Measurements from ENCODE around the gene CTCFL. TPM values are rescaled to one million over a fixed set of nuclear protein-coding genes. Genes with fewer than 3 reads are reported as not detected.
A peak's percentile ranks its signal among the peaks of the same experiment; 100 is the strongest.

The CTCFL gene
- total RNA-seq, 1 donor from 2014 or later: not detected

DNA sequence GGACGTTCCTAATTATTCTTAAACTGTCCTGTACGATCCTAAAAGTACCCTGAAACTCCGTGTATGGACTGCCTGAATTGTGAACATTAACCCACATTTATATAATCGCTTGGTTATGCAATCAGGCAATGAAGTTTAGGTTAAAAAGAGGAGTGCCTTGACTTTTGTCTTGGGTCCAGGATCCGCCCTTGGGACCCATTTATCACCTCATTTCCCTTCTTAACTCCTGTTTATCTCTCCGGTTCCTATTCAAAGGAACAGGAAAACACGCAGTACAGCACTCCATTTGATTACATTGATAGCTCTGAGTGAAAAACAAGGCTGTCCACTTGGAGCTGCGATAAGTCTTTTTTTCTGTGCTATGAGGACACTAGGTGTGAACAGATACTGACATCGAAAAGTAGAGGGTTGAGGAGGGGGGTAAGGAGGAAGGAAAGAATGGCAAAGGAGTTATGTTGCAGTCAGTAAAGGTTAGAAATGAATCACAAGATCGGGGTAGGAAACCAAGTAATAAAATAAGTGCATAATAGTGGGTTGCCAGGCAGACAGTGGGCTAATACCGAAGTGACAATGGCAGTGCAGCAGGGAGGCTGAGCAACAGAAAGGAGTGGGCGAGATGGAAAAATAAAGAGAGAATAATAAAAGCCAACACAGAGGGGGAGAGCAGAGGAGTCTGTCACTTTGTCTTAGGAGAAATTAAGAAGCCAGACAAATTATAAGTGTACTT lies 20.1 kb upstream of the CTCFL start:
- DNase-seq (ENCODE audit: low spot score): no peak
- no peaks in the 10 kb centered on the region for H3K9me3 ChIP-seq (ENCODE audit: low read depth)
- peaks cover 9% of the 10 kb centered on the region for H3K27me3 Mint-ChIP-seq (ENCODE audit: insufficient read depth, low read depth)
- H4K20me1 ChIP-seq (ENCODE audit: low read depth): no peaks in the 10 kb centered on the region
- no peaks in the 10 kb centered on the region for H3K27me3 ChIP-seq
- no peaks in the 10 kb centered on the region for H3K36me3 ChIP-seq
- H3K4me2 ChIP-seq: no peak overlapping the region
- H3K9me3 Mint-ChIP-seq: no peaks in the 10 kb centered on the region
- H3K4me1 Mint-ChIP-seq: peaks cover 41% of the 10 kb centered on the region
- no peak overlapping the region for H3K4me3 ChIP-seq
- no peak overlapping the region for H3K4me3 Mint-ChIP-seq
- H2AFZ ChIP-seq (replicated peaks): no peak overlapping the region
- peak overlapping the region; percentile 15 for H3K27ac Mint-ChIP-seq
- no peak overlapping the region for H3K9ac ChIP-seq
- H3K4me1 ChIP-seq: peaks cover 36% of the 10 kb centered on the region
- TF ChIP-seq, protein P1, sequence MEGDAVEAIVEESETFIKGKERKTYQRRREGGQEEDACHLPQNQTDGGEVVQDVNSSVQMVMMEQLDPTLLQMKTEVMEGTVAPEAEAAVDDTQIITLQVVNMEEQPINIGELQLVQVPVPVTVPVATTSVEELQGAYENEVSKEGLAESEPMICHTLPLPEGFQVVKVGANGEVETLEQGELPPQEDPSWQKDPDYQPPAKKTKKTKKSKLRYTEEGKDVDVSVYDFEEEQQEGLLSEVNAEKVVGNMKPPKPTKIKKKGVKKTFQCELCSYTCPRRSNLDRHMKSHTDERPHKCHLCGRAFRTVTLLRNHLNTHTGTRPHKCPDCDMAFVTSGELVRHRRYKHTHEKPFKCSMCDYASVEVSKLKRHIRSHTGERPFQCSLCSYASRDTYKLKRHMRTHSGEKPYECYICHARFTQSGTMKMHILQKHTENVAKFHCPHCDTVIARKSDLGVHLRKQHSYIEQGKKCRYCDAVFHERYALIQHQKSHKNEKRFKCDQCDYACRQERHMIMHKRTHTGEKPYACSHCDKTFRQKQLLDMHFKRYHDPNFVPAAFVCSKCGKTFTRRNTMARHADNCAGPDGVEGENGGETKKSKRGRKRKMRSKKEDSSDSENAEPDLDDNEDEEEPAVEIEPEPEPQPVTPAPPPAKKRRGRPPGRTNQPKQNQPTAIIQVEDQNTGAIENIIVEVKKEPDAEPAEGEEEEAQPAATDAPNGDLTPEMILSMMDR (IDR thresholded peaks at IDR 0.05): no peak
- TF ChIP-seq EZH2 (IDR thresholded peaks at IDR 0.05) (no peak), EZH2phosphoT487 (IDR thresholded peaks at IDR 0.05) (no peak)
- peaks cover 17% of the 10 kb centered on the region for H3F3A ChIP-seq (ENCODE audit: low read depth)
- H3K79me2 ChIP-seq (ENCODE audit: low read depth): no peaks in the 10 kb centered on the region
- no peaks in the 10 kb centered on the region for H3K36me3 Mint-ChIP-seq
- H3K27ac ChIP-seq: no peak overlapping the region

DNA sequence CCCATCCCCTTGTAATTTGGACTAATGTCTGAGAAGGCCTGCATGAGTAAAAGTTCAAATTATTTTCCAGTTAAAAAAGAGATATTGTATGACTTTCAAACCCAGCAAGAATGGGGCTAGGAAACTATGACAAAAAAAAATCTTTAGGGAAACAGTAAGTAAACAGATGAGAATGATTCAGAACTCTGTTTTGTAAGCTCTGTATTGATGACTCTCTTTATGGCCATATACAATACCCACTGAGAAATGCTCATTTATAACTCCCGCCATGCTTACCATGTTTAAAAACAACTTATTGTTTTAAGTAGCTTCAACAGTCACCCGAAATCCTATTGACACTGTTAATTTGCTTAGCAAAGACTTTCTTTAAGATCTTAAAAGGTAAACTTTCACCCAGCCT lies 18.8 kb upstream of the CTCFL start:
- peaks cover 17% of the 10 kb centered on the region for H3F3A ChIP-seq (ENCODE audit: low read depth)
- H3K79me2 ChIP-seq (ENCODE audit: low read depth): no peaks in the 10 kb centered on the region
- peaks cover 41% of the 10 kb centered on the region for H3K4me1 Mint-ChIP-seq
- TF ChIP-seq EZH2phosphoT487 (IDR thresholded peaks at IDR 0.05) (no peak), EZH2 (IDR thresholded peaks at IDR 0.05) (no peak)
- TF ChIP-seq, protein P1 (IDR thresholded peaks at IDR 0.05): no peak
- H3K27ac Mint-ChIP-seq: no peak overlapping the region
- no peak overlapping the region for H3K27ac ChIP-seq
- no peaks in the 10 kb centered on the region for H3K36me3 ChIP-seq
- DNase-seq (ENCODE audit: low spot score): no peak
- peaks cover 11% of the 10 kb centered on the region for H3K27me3 Mint-ChIP-seq (ENCODE audit: insufficient read depth, low read depth)
- no peak overlapping the region for H3K4me3 Mint-ChIP-seq
- H3K4me3 ChIP-seq: no peak overlapping the region
- no peaks in the 10 kb centered on the region for H4K20me1 ChIP-seq (ENCODE audit: low read depth)
- H3K9ac ChIP-seq: no peak overlapping the region
- no peak overlapping the region for H2AFZ ChIP-seq (replicated peaks)
- H3K4me2 ChIP-seq: no peak overlapping the region
- H3K9me3 ChIP-seq (ENCODE audit: low read depth): no peaks in the 10 kb centered on the region
- H3K36me3 Mint-ChIP-seq: no peaks in the 10 kb centered on the region
- H3K4me1 ChIP-seq: peaks cover 36% of the 10 kb centered on the region
- peaks cover 6% of the 10 kb centered on the region for H3K9me3 Mint-ChIP-seq
- no peaks in the 10 kb centered on the region for H3K27me3 ChIP-seq

DNA sequence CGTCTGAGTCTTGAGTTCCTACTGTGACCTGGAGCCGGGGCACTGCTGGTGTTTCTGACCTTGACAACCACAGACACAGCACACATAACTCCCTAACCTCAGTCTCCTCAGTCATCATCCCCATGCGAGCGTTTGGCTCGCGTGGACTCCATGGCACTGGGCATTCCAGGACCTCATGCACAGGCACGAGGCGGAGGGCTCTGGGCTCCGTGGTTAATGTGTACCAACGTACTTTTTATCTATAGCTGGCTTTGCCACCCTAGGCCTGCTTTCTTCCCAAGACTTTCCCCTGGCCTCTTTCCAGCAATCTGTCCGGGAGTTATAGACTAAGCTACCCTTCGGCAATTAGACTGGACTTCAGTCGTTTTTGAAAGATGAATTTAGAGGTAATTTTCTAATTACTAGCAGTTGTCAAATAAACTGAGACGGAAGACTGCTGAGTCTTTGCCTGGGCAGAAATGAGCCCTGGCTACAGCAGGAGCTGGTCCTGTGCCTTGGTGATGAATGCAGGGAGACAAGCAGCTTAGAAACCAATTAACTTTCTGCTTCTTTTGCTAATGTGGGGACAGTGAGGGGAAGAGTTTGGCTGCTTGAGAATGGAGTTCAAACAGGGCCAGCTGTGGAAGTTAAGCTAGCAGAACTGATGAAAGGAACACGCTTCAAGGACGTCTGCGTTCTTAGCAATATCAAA lies 16.1 kb upstream of the CTCFL start:
- H3K27ac Mint-ChIP-seq: peak overlapping the region; percentile 20
- Histone ChIP-seq H3K9ac (no peak overlapping the region), H3F3A (ENCODE audit: low read depth) (peaks cover 17% of the 10 kb centered on the region), H3K4me2 (peak overlapping the region; percentile 54), H4K20me1 (ENCODE audit: low read depth) (no peaks in the 10 kb centered on the region), H2AFZ (replicated peaks) (no peak overlapping the region), H3K9me3 (ENCODE audit: low read depth) (no peaks in the 10 kb centered on the region), H3K27ac (peak overlapping the region; percentile 71), H3K79me2 (ENCODE audit: low read depth) (no peaks in the 10 kb centered on the region), H3K36me3 (no peaks in the 10 kb centered on the region), H3K4me1 (peaks cover 36% of the 10 kb centered on the region), H3K27me3 (no peaks in the 10 kb centered on the region), H3K4me3 (no peak overlapping the region)
- H3K9me3 Mint-ChIP-seq: peaks cover 22% of the 10 kb centered on the region
- DNase-seq (ENCODE audit: low spot score): peak; percentile 65
- peaks cover 11% of the 10 kb centered on the region for H3K27me3 Mint-ChIP-seq (ENCODE audit: insufficient read depth, low read depth)
- no peaks in the 10 kb centered on the region for H3K36me3 Mint-ChIP-seq
- H3K4me1 Mint-ChIP-seq: peaks cover 32% of the 10 kb centered on the region
- no peak for TF ChIP-seq EZH2 (IDR thresholded peaks at IDR 0.05)
- TF ChIP-seq, protein P1 (IDR thresholded peaks at IDR 0.05): no peak
- TF ChIP-seq EZH2phosphoT487 (IDR thresholded peaks at IDR 0.05): no peak
- no peak overlapping the region for H3K4me3 Mint-ChIP-seq

All from neural progenitor cell (in vitro differentiated cells).